Liver (tissue), 9 donors: ENCODE data around the gene RNASE4. TPM values are rescaled to one million over a fixed set of nuclear protein-coding genes. Genes with fewer than 3 reads are reported as not detected.

ENCODE experiments used
- DNase-seq: peaks from one replicate; pipeline ENCODE4 v3.0.0-alpha.2; 2017; ENCODE audit warnings: low spot score
- H3K27ac ChIP-seq, 2 donors: one replicate each; pipeline ENCODE4 v1.7.0; 2013; ENCODE audit warnings: inconsistent platforms in 2 of 2, low read length in 2 of 2, control low read depth in 1 of 2, low read depth in 1 of 2, mild to moderate bottlenecking in 1 of 2
- H3K27me3 ChIP-seq, 4 donors: one replicate each; pipeline versions ENCODE4 v1.6.1 to v1.7.0; 2013; ENCODE audit warnings: low read length in 3 of 4, inconsistent platforms in 1 of 4, mild to moderate bottlenecking in 1 of 4, moderate library complexity in 1 of 4; ENCODE audit not compliant: control insufficient read depth in 4 of 4, insufficient read depth in 4 of 4
- H3K36me3 ChIP-seq, 4 donors: one replicate each; pipeline versions ENCODE4 v1.6.1 to v1.7.0; 2013; ENCODE audit warnings: low read length in 3 of 4, mild to moderate bottlenecking in 3 of 4, low read depth in 1 of 4, moderate library complexity in 1 of 4; ENCODE audit not compliant: control insufficient read depth in 4 of 4, insufficient read depth in 3 of 4
- H3K4me1 ChIP-seq, 4 donors: one replicate each; pipeline versions ENCODE4 v1.6.1 to v1.7.0; 2013; ENCODE audit warnings: low read length in 3 of 4, mild to moderate bottlenecking in 3 of 4, moderate library complexity in 1 of 4; ENCODE audit not compliant: control insufficient read depth in 4 of 4, insufficient read depth in 4 of 4
- H3K4me3 ChIP-seq, 3 donors: one replicate each; pipeline versions ENCODE4 v1.6.1 to v1.7.0; 2013; ENCODE audit warnings: low read length in 3 of 3, control low read depth in 1 of 3, low read depth in 1 of 3, mild to moderate bottlenecking in 1 of 3
- H3K9ac ChIP-seq, 2 donors: one replicate each; pipeline ENCODE4 v1.7.0; 2013; ENCODE audit warnings: low read length in 2 of 2, mild to moderate bottlenecking in 2 of 2, moderate library complexity in 2 of 2, control low read depth in 1 of 2, low read depth in 1 of 2
- H3K9me3 ChIP-seq, 4 donors: one replicate each; pipeline versions ENCODE4 v1.6.1 to v1.7.0; 2013; ENCODE audit warnings: low read length in 3 of 4; ENCODE audit not compliant: control insufficient read depth in 4 of 4
- ATF3 ChIP-seq: IDR thresholded peaks from 2 replicates; pipeline ENCODE4 v1.6.1; 2016; ENCODE audit warnings: antibody characterized with exemption
- CTCF ChIP-seq: fragments of 150-350 bp; IDR thresholded peaks from 2 replicates; pipeline ENCODE4 v1.5.1; 2017; ENCODE audit warnings: improper control_type of control experiment, low read depth, low read length; ENCODE audit not compliant: missing input control
- EGR1 ChIP-seq, 2 donors: IDR thresholded peaks; 2 replicates each; pipeline ENCODE4 v1.6.1; 2016 to 2018; ENCODE audit warnings: antibody characterized with exemption in 2 of 2, low read depth in 2 of 2
- FOXA1 ChIP-seq: IDR thresholded peaks from 2 replicates; pipeline ENCODE4 v1.6.1; 2016; ENCODE audit warnings: antibody characterized with exemption
- FOXA2 ChIP-seq: IDR thresholded peaks from 2 replicates; pipeline ENCODE4 v1.6.1; 2016; ENCODE audit warnings: antibody characterized with exemption
- GABPA ChIP-seq, 2 donors: IDR thresholded peaks in 1 of 2; conservative IDR thresholded peaks in 1 of 2; 2 replicates each; pipeline ENCODE4 v1.6.1; 2016; ENCODE audit warnings: antibody characterized with exemption in 2 of 2, mild to moderate bottlenecking in 1 of 2, moderate library complexity in 1 of 2
- HNF4A ChIP-seq, 2 donors: conservative IDR thresholded peaks; 2 replicates each; pipeline ENCODE4 v1.6.1; 2016; ENCODE audit warnings: antibody characterized with exemption in 2 of 2, mild to moderate bottlenecking in 2 of 2
- HNF4G ChIP-seq: IDR thresholded peaks from 2 replicates; pipeline ENCODE4 v1.6.1; 2016; ENCODE audit warnings: antibody characterized with exemption
- JUND ChIP-seq, 2 donors: IDR thresholded peaks; 2 replicates each; pipeline ENCODE4 v1.6.1; 2016; ENCODE audit warnings: antibody characterized with exemption in 2 of 2
- MAX ChIP-seq: IDR thresholded peaks from 2 replicates; pipeline ENCODE4 v1.6.1; 2016; ENCODE audit warnings: antibody characterized with exemption
- NR2F2 ChIP-seq: IDR thresholded peaks from 2 replicates; pipeline ENCODE4 v1.6.1; 2016; ENCODE audit warnings: antibody characterized with exemption
- REST ChIP-seq: IDR thresholded peaks from 2 replicates; pipeline ENCODE4 v1.6.1; 2016; ENCODE audit warnings: antibody characterized with exemption, mild to moderate bottlenecking
- SP1 ChIP-seq: IDR thresholded peaks from 2 replicates; pipeline ENCODE4 v1.6.1; 2018; ENCODE audit warnings: antibody characterized with exemption, mild to moderate bottlenecking
- ZBTB33 ChIP-seq: IDR thresholded peaks from 2 replicates; pipeline ENCODE4 v1.6.1; 2016; ENCODE audit warnings: antibody characterized with exemption
- WGBS: extraction: QIAGEN DNeasy Blood & Tissue Kit; methylation state at CpG from one replicate; pipeline ENCODE4 v1.1.7; 2013; 5-methylcytosine and 5-hydroxymethylcytosine counted together
- polyA plus RNA-seq, 2 donors: library from polyadenylated mRNA; stranded (reverse) in 1 of 2; unstranded in 1 of 2; fragments of 200-250 nt in 1 of 2; fragments of >200 nt in 1 of 2; fragmentation: Nextera tagmentation in 1 of 2; extraction: Ambion mirVana in 1 of 2; gene quantifications; one replicate each; pipeline versions ENCODE4 v1.2.1 to v1.2.3, GENCODE V29; 2013 to 2015
- total RNA-seq, 2 donors: library from RNA; depleted of rRNA; stranded (reverse); fragments of >200 nt; gene quantifications; one replicate each; pipeline ENCODE4 v1.2.3, GENCODE V29; 2014
- donor health status: healthy.
- donor health status: healthy.
- donor health status: healthy.
- donor health status: healthy.
- donor health status: healthy.

The RNASE4 gene
- total and polyA plus RNA-seq, 4 donors, result 129 to 319 (median 184) TPM

GRCh38 chr14:20692116-20692751, 7.9 kb downstream of the RNASE4 start:
- Histone ChIP-seq H3K27me3 (no peaks in the 10 kb centered on the region), H3K4me1 (peaks cover 0 to 31% (median 23%) of the 10 kb centered on the region in 4 donors), H3K27ac (no peak overlapping the region), H3K9ac (no peak overlapping the region), H3K36me3 (peaks cover 0 to 8% (median 4%) of the 10 kb centered on the region in 4 donors), H3K4me3 (no peak overlapping the region), H3K9me3 (no peaks in the 10 kb centered on the region)
- DNase-seq, result no peak
- 68% methylated on average over 7 of the region's 7 CpGs for WGBS
- TF ChIP-seq GABPA (IDR thresholded peaks at IDR 0.05 in 1 of 2, conservative IDR thresholded peaks at IDR 0.05 in 1 of 2) (no peak), NR2F2 (no peak), MAX (no peak), JUND (IDR thresholded peaks at IDR 0.05) (no peak), CTCF (no peak), ATF3 (no peak), SP1 (no peak), FOXA2 (no peak), REST (no peak), FOXA1 (no peak), HNF4A (conservative IDR thresholded peaks at IDR 0.05) (no peak), HNF4G (no peak)

- Histone ChIP-seq H3K4me3 (no peak overlapping the region), H3K9me3 (no peaks in the 10 kb centered on the region), H3K36me3 (peaks cover 0 to 18% (median 9%) of the 10 kb centered on the region in 4 donors), H3K27me3 (no peaks in the 10 kb centered on the region), H3K27ac (no peak overlapping the region), H3K4me1 (peaks cover 0 to 2% (median under 1%) of the 10 kb centered on the region in 4 donors), H3K9ac (no peak overlapping the region)
- WGBS, result 56% methylated on average over 5 of the region's 5 CpGs
- no peak for DNase-seq
- no peak for TF ChIP-seq ATF3
- no peak for TF ChIP-seq EGR1 (IDR thresholded peaks at IDR 0.05; ENCODE audit: low read depth in 2 of 2)
- TF ChIP-seq MAX, result no peak
- no peak for TF ChIP-seq FOXA2
- no peak for TF ChIP-seq ZBTB33
Observed at GRCh38 chr14:20696764-20697163, 12.4 kb downstream of the RNASE4 start.
